Hepatocyte (in vitro differentiated cells): Measurements from ENCODE around the gene AFF2.

Experiments
- EZH2 ChIP-seq: fragments of 200-600 bp; sonication (generic); IDR thresholded peaks from 2 replicates; pipeline ENCODE4 v1.6.1; 2016; ENCODE audit warnings: antibody characterized with exemption, mild to moderate bottlenecking, borderline replicate concordance
- EZH2phosphoT487 ChIP-seq: fragments of 200-600 bp; sonication (generic); IDR thresholded peaks from one replicate; pipeline ENCODE4 v1.6.1; 2018; ENCODE audit warnings: antibody characterized with exemption, mild to moderate bottlenecking, low read depth, moderate library complexity; ENCODE audit not compliant: unreplicated experiment, severe bottlenecking
- TF ChIP-seq, protein P1 (sequence below): fragments of 200-600 bp; sonication (generic); IDR thresholded peaks from 2 replicates; pipeline ENCODE4 v1.5.1; 2016; ENCODE audit warnings: antibody characterized with exemption, mild to moderate bottlenecking; ENCODE audit not compliant: poor library complexity

DNA sequence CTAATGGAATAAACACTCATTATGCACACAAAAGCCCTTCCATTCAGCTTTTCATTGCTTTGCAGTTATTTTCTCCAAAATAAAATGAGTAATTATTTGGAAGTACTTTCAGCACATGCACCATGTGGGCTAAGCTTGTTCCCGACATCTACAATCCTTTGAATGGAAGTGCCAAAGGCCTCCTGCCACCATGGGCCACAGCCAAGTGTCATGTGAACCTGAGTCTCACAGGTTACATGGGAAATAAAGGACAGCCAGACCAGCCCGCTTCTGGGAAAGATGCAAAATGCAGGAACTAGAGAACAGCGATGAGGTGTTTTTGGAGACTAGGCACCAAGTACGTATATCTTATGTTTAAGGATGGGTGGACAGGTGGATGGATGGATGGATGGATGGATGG is 181.8 kb downstream of the AFF2 start:
- TF ChIP-seq, protein P1, sequence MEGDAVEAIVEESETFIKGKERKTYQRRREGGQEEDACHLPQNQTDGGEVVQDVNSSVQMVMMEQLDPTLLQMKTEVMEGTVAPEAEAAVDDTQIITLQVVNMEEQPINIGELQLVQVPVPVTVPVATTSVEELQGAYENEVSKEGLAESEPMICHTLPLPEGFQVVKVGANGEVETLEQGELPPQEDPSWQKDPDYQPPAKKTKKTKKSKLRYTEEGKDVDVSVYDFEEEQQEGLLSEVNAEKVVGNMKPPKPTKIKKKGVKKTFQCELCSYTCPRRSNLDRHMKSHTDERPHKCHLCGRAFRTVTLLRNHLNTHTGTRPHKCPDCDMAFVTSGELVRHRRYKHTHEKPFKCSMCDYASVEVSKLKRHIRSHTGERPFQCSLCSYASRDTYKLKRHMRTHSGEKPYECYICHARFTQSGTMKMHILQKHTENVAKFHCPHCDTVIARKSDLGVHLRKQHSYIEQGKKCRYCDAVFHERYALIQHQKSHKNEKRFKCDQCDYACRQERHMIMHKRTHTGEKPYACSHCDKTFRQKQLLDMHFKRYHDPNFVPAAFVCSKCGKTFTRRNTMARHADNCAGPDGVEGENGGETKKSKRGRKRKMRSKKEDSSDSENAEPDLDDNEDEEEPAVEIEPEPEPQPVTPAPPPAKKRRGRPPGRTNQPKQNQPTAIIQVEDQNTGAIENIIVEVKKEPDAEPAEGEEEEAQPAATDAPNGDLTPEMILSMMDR: no peak
- TF ChIP-seq EZH2 (no peak), EZH2phosphoT487 (no peak)
